HEK293 (cell line): ENCODE measurements around the gene FAM237B.
"Not testable (repeated sequence)": the region's sequence is repeated elsewhere in the genome, so short reads cannot be mapped to it uniquely, and the experiment has no call there.

Source experiments
- CTCF ChIA-PET: fragments of 350-600 bp; formaldehyde crosslinking; extraction: SDS; loops from one replicate; lab custom pipeline; 2021; ENCODE audit warnings: antibody characterized with exemption; lab: Yijun Ruan, JAX
- POLR2A ChIA-PET: fragments of 300-600 bp; formaldehyde crosslinking; extraction: SDS; loops from one replicate; lab custom pipeline; 2020; ENCODE audit warnings: antibody characterized with exemption, inconsistent platforms; lab: Yijun Ruan, JAX
- H3K27ac ChIP-seq: fragments of 200-500 bp; sonication (Bioruptor generic); 2 replicates; pipeline ENCODE4 v1.5.1; 2014; ENCODE audit warnings: low read depth, low read length, control low read depth, inconsistent platforms; ENCODE audit errors: extremely low read depth
- H3K36me3 ChIP-seq, 2 experiments: fragments of 200-500 bp in 1 of 2; sonication (Bioruptor generic) in 1 of 2; 1 replicate in 1 of 2; 2 replicates in 1 of 2; pipeline ENCODE4 v1.5.1; 2014 to 2017; ENCODE audit warnings: inconsistent platforms in 2 of 2, low read length in 2 of 2; ENCODE audit not compliant: control insufficient read depth in 2 of 2, insufficient read depth in 1 of 2
- H3K4me1 ChIP-seq: fragments of 200-500 bp; sonication (Bioruptor generic); 2 replicates; pipeline ENCODE4 v1.5.1; 2014; ENCODE audit warnings: mild to moderate bottlenecking, low read length, inconsistent platforms; ENCODE audit not compliant: control insufficient read depth, insufficient read depth
- H3K4me3 ChIP-seq: 2 replicates; pipeline ENCODE4 v1.5.1; 2011; ENCODE audit warnings: low read depth, mild to moderate bottlenecking, control low read depth, low read length, moderate library complexity
- H3K9me3 ChIP-seq: fragments of 200-500 bp; sonication (Bioruptor generic); 2 replicates; pipeline ENCODE4 v1.5.1; 2014; ENCODE audit warnings: low read depth, low read length, inconsistent platforms; ENCODE audit not compliant: control insufficient read depth, insufficient read depth
- PRDM4 ChIP-seq: fragments of 450-650 bp; formaldehyde crosslinking; IDR thresholded peaks from 2 replicates; pipeline ENCODE4 v1.5.1; 2017; ENCODE audit warnings: missing biosample characterization, missing genetic modification characterization
- SP2 ChIP-seq: fragments of 450-650 bp; formaldehyde crosslinking; IDR thresholded peaks from 2 replicates; pipeline ENCODE4 v1.5.1; 2016; ENCODE audit warnings: missing biosample characterization, missing genetic modification characterization
- TRIM28 ChIP-seq: IDR thresholded peaks from 2 replicates; pipeline ENCODE4 v1.6.1; 2011; ENCODE audit warnings: low read length, control low read depth, borderline replicate concordance
- TSHZ1 ChIP-seq: fragments of 450-650 bp; formaldehyde crosslinking; IDR thresholded peaks from 2 replicates; pipeline ENCODE4 v1.5.1; 2016; ENCODE audit warnings: missing biosample characterization, missing genetic modification characterization, borderline replicate concordance
- ZBTB11 ChIP-seq: fragments of 450-650 bp; formaldehyde crosslinking; conservative IDR thresholded peaks from 2 replicates; pipeline ENCODE4 v1.5.1; 2016; ENCODE audit warnings: low read depth, missing biosample characterization, missing genetic modification characterization
- ZNF155 ChIP-seq: fragments of 450-650 bp; formaldehyde crosslinking; IDR thresholded peaks from 2 replicates; pipeline ENCODE4 v1.5.1; 2016; ENCODE audit warnings: missing biosample characterization, missing genetic modification characterization
- ZNF169 ChIP-seq: fragments of 450-650 bp; formaldehyde crosslinking; IDR thresholded peaks from 2 replicates; pipeline ENCODE4 v1.5.1; 2016; ENCODE audit warnings: missing biosample characterization, missing genetic modification characterization
- ZNF248 ChIP-seq: fragments of 450-650 bp; formaldehyde crosslinking; IDR thresholded peaks from 2 replicates; pipeline ENCODE4 v1.5.1; 2017; ENCODE audit warnings: missing biosample characterization, missing genetic modification characterization
- ZNF398 ChIP-seq: fragments of 450-650 bp; formaldehyde crosslinking; IDR thresholded peaks from 2 replicates; pipeline ENCODE4 v1.5.1; 2017; ENCODE audit warnings: missing biosample characterization, missing genetic modification characterization
- ZNF426 ChIP-seq: fragments of 450-650 bp; formaldehyde crosslinking; IDR thresholded peaks from 2 replicates; pipeline ENCODE4 v1.5.1; 2017; ENCODE audit warnings: missing biosample characterization, missing genetic modification characterization, mild to moderate bottlenecking, inconsistent platforms, moderate library complexity
- ZSCAN30 ChIP-seq: fragments of 450-650 bp; IDR thresholded peaks from 2 replicates; pipeline ENCODE4 v1.5.1; 2018; ENCODE audit warnings: missing biosample characterization, mild to moderate bottlenecking, missing genetic modification characterization, moderate library complexity
- ZSCAN4 ChIP-seq: fragments of 450-650 bp; formaldehyde crosslinking; IDR thresholded peaks from 2 replicates; pipeline ENCODE4 v1.5.1; 2017; ENCODE audit warnings: missing biosample characterization, missing genetic modification characterization

Gene FAM237B

GRCh38 chr7:90345016-90345415 is 23.9 kb upstream of the FAM237B start (continued):
- TF ChIP-seq ZBTB11, result no peak

GRCh38 chr7:90337106-90337505 is 16.0 kb upstream of the FAM237B start:
- ChIA-PET POLR2A (interaction anchor here (1.1 kb wide), 1 partner anchor 9 kb away, joined by 4 read pairs; no protein-coding TSS in a partner anchor), CTCF (interaction anchor here (0.7 kb wide), 1 partner anchor 9 kb away, joined by 3 read pairs; no protein-coding TSS in a partner anchor)
- Histone ChIP-seq H3K9me3 (no peaks in the 10 kb centered on the region), H3K4me1 (no peaks in the 10 kb centered on the region), H3K27ac (no peak overlapping the region), H3K36me3 (no peaks in the 10 kb centered on the region), H3K4me3 (no peak overlapping the region)
- TF ChIP-seq ZSCAN30 (tag by site-specific recombination) (no peak), ZNF155 (no peak), TSHZ1 (tag by site-specific recombination) (no peak)

GRCh38 chr7:90334926-90335325 is 13.8 kb upstream of the FAM237B start:
- CTCF ChIA-PET, POLR2A ChIA-PET, H3K4me1 ChIP-seq: not testable (repeated sequence)

GRCh38 chr7:90334193-90334843 is 13.2 kb upstream of the FAM237B start:
- ChIA-PET POLR2A (no interaction called here), CTCF (no interaction called here)
- no peak for TF ChIP-seq ZSCAN4 (tag by site-specific recombination)
- H3K27ac ChIP-seq, result no peak overlapping the region
- H3K4me1 ChIP-seq, result no peaks in the 10 kb centered on the region
- H3K36me3 ChIP-seq, result no peaks in the 10 kb centered on the region
- no peaks in the 10 kb centered on the region for H3K9me3 ChIP-seq
- no peak overlapping the region for H3K4me3 ChIP-seq

More at GRCh38 chr7:90334926-90335325, 13.8 kb upstream of the FAM237B start:
- not testable (repeated sequence) for H3K9me3 ChIP-seq, H3K36me3 ChIP-seq, H3K4me3 ChIP-seq, H3K27ac ChIP-seq

- ChIA-PET CTCF (interaction anchor here (0.7 kb wide), 1 partner anchor 518 kb away, joined by 3 read pairs; no protein-coding TSS in a partner anchor), POLR2A (no interaction called here)
- H3K36me3 ChIP-seq, result no peaks in the 10 kb centered on the region
- H3K4me1 ChIP-seq, result no peaks in the 10 kb centered on the region
- H3K27ac ChIP-seq, result no peak overlapping the region
- no peaks in the 10 kb centered on the region for H3K9me3 ChIP-seq
- H3K4me3 ChIP-seq, result no peak overlapping the region
- TF ChIP-seq ZNF398 (tag by site-specific recombination) (no peak), ZNF169 (no peak), TRIM28 (no peak), SP2 (tag by site-specific recombination) (no peak), PRDM4 (tag by site-specific recombination) (no peak), ZNF248 (tag by site-specific recombination) (no peak), ZNF426 (tag by site-specific recombination) (no peak)
Measured at GRCh38 chr7:90326500-90326899, 5.4 kb upstream of the FAM237B start.
